NCI-H69 (cell line): ENCODE results near the gene RANBP10.

ENCODE experiments used
- DNase-seq: peaks from one replicate; lab custom pipeline; 2025; lab: John Stamatoyannopoulos, UW

The RANBP10 gene

DNA sequence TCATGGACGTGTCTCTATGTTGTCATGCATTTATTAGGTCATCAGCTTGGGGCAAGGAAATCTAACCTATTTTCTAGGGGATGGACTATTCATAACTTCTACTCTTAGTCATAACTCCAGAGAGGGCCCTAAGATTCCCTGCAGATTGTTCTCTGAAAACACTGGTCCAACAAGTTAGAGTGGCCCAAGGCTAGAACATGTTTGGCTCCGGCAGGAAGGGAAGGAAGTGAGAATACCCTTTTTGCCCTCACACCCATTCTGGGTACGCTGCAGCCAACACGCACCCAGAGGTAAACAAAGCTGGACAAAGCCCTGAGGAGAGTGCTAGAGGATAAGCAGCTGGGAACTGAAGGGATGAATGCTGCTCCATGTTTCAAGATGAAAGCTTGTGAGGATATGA, 129.8 kb downstream of the RANBP10 start:
- DNase-seq: no peak

DNA sequence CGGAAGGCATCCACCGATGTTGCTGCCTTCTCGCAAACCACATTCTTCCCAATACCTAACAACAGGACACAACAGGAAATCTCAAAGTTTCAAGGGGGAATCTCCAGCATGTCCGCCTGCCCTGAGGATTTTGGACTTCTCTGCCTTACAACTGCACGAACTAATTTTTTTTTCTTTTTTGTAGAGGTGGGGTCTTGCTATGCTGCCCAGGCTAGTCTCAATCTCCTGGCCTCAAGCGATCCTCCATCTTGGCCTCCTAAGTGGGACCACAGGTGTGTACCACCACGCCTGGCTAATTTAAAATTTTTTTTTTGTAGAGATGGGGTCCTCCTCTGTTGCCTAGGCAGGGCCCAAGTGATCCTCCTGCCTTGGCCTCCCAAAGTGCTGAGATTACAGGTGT, 130.4 kb downstream of the RANBP10 start:
- DNase-seq: no peak

DNA sequence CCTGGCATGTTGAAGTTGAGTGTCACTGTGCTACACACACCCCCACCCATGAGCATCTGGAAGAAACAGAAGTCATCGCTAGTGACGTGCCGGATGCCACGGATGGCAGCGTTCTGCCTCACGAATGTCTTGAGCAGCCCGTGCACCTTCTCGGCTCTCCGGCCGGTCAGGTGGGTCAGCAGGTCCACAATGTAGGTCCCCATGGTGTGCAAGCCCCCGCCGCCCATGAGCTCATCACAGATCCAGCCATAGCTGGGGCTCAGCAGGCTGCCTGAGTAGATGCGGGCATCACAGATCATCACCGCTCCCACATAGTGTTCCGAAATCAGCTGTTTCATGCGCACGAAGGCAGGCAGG, 130.8 kb downstream of the RANBP10 start:
- no peak for DNase-seq

DNA sequence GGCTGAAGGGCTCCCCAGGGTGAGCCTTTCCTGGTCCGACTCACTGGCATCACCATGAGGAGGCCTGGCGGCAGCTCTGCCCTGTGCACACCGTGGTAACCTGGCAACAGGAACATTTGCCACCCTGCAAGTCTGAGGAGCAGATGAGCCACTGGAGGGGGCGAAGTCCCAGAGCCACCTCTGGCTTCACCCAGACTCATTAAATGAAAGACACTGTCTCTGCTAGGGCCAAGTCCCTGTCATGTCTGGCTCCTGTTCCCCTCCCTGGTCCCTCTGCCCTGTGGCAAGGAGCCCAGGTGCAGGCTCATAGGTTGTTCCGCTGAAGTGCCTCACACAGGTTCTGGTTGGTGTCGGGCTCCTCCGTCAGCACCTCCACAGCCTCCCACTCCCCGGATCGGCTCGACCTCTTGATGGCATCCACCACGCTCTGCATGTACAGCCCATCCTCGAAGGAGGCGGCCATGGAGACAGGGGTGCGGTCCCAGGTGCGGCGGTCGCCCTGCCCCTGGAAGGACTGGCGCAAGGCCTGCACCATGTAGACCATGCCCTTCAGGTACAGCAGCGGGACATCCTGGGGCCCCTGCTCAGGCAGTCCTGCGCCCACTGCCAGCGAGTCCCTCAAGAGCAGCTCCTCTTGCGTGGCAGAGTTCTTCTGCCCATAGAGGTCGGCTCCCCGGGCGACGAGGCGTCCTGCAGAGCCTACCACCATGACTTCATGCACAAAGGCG, 131.3 kb downstream of the RANBP10 start:
- DNase-seq: no peak

DNA sequence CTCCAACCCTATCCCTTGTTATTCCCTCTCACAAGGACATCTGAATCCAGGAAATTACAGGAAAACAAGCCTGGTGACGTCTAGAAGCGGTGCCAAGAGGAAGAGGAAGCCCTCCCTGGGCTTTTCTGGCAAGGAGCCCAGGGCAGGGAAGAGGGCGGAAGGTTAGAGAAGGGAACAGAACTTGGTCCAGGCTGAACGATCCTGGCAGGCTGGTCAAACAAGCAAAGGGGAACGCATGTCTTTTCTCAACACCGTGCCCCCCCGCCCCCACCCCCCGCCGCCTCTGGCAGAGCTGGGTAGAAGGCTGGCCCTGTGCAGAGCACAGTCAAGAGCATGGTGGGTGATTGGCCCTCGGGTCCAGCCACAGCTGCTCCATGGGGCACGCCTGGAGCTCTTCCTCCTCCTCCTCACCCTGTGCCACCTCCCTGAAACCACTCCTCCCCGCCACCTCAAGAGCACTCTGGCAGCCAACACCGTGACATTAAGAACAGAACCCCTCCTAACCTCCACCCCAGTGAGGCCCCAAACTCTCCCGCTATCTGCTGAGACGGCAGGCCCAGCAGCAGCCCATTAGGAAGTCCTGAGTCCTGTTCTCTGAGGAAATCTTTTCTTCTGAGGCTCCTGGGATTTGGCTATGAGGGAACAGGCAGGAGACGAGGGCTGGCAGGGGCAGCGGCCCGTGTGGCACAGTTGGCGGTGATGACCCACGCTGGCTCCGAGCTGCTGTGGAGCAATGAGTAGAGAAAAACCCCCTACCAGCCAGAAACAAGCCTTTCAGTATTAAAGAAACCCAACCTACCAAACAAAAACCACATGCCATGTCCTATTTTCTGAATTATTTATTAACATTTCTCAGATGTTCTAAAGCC, 132.4 kb downstream of the RANBP10 start:
- peak; percentile 74 for DNase-seq
